HG03354 (cell line): ENCODE measurements around the gene BICD2.
"Not testable (repeated sequence)": the region's sequence is repeated elsewhere in the genome, so short reads cannot be mapped to it uniquely, and the experiment has no call there.

Experiments
- ATAC-seq: cut with Tn5 transposase; IDR thresholded peaks from one replicate; pipeline ENCODE4 v1.9.1; 2021; ENCODE audit warnings: mild to moderate bottlenecking; ENCODE audit not compliant: unreplicated experiment, poor library complexity, severe bottlenecking

BICD2 gene

DNA sequence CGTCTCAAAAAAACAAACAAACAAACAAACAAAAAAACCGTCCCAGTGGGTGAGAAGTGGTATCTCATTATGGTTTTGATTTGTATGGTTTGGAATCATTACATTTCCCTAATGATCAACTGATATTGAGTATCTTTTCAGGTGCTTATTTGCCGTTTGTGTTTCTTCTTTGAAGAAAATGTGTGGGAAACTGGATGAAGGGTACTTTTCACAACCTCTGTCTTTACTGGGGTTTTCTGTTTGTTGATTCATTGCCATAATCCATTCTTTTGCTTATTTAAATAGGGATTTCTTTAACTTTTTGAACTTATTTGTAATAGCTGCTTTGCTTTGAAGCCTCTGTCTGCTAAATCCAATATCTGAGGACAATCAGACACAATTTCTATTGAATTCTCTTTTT is 9.2 kb upstream of the BICD2 start:
- no peak for ATAC-seq

GRCh38 chr9:92771309-92771708 is 6.7 kb upstream of the BICD2 start:
- no peak for ATAC-seq

DNA sequence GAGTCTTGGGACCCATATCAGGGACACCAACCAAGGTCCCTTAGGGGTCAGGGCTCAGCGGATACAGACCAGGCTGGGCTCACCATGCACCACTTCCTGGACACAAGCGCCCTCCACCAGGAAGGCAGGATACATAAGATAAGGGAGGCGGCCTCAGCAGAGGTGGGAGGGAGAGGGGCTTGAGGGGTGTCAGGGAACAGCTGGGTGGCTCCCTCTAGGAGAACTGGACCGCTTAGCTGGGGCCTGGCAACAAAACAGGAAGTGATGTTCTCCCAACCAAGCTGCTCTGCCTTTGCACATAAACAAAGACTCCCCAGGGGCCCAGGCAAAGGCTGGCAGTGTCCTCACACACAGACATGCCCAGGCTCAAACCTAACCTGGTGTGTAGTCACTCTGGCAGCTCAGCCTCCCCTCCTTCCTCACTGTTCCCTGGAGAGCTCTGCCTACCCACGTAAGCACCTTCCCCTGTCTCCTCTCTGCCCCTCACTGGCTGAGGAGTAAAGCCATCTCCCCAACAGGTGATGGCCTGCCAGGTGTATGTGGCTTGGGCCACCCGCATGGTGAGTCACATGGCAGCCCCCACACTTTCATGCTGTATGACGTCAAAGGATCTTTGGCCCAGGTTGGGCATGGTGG is 5.8 kb upstream of the BICD2 start:
- no peak for ATAC-seq

- ATAC-seq: no peak
Measured at GRCh38 chr9:92769990-92770359, 5.3 kb upstream of the BICD2 start.

DNA sequence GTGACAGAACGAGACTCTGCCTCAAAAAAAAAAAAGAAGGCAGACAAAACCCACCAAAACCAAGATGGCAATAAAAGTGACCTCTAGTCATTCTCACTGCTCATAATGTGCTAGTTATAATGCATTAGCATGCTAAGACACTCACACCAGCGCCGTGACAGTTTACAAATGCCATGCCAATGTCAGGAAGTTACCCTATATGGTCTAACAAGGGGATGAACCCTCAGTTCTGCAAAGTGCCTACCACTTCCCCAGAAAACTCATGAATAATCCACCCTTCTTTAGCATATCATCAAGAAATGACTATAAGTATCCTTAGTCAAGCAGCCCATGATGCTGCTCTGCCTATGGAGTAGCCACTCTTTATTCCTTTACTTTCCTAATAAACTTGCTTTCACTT is 4.7 kb upstream of the BICD2 start:
- no peak for ATAC-seq

DNA sequence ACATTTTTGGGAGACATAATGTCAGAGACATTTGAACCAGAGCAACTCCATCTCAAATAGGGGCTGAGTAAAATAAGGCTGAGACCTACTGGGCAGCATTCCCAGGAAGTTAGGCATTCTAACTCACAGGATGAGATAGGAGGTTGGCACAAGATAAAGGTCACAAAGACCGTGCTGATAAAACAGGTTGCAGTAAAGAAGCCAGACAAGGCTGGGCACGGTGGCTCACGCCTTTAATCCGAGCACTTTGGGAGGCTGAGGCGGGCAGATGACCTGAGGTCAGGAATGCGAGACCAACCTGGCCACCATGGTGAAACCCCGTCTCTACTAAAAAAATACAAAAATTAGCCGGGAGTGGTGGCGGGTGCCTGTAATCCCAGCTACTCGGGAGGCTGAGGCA is 4.2 kb upstream of the BICD2 start:
- ATAC-seq: not testable (repeated sequence)

- no peak for ATAC-seq
Measured at GRCh38 chr9:92767066-92768054, 2.7 kb upstream of the BICD2 start.

DNA sequence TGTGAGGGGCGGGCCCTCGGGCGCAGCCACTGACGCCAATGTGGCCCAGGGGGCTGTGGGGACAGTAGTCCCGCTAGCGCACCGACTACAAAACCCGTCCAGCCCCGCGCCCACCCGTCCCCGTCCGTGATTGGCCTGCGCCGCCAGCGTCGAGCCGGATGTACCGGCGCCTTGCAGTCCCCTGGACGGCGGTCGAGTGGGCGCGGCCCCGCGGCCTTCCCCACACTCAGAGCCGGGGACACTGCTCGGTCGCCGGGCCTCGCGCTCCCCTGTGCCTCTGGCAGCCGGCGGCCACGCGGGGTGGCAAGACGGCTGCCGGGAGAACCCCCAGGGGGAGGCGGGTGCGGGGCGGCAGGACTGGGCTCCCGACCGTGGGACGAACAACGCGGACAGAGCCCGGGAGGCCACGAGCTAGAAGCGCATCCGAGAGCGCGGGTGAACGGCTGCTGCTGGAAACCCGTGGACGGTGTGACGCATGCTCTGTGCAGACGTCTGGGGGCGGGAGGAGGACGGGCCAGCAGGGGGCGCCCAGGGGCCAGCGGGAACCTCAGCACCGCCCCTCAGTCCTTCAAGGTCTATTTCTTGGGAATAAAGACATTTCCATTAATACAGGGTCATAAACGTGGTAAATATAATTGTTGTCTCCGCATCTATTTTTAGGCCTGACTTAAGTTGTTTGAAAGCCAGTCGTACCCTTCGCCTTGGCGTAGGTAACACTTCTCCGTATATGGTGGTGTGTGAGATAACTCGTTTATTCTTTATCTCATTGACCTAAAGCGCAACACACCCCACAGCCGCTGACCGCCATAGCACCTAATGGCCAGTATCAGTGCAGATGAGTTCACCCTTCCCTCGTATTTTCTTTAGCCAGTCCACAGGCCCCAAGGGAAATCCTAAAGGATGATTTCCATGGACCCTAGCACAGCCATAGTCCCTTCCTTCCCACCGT is 629 bp upstream of the BICD2 start:
- peak; percentile 61 for ATAC-seq

DNA sequence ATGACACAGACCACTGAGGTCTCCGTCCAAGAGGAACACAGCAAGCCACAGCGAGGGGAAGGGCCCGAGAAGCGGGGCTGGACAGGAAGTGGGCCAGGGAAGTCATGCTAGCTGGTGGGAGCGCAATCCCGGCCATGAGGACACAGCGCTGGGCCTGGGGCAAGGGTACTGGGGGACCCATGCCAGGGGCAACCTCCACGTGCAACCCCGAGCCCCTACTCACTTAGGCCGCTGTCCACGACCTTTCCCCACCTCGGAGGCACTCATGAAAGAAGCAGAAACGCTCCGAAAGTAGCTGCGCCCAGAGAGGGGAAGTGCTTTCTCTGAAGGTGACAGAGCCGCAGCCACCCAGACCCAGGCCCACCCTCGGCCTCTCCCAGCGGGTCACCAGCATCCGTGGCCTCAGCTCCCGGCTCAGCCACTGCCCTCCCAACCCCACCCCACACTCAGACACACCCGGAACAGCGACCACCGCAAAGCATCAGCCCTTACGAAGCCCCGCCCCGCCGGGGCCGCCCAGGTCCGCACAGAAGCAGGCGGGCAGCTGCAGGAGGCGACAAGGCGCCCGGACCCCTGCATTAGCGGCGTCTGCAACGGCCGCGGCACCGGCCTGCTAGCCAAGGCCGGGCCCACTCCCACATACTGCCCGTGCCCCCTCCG is 782 bp downstream of the BICD2 start:
- ATAC-seq: no peak

DNA sequence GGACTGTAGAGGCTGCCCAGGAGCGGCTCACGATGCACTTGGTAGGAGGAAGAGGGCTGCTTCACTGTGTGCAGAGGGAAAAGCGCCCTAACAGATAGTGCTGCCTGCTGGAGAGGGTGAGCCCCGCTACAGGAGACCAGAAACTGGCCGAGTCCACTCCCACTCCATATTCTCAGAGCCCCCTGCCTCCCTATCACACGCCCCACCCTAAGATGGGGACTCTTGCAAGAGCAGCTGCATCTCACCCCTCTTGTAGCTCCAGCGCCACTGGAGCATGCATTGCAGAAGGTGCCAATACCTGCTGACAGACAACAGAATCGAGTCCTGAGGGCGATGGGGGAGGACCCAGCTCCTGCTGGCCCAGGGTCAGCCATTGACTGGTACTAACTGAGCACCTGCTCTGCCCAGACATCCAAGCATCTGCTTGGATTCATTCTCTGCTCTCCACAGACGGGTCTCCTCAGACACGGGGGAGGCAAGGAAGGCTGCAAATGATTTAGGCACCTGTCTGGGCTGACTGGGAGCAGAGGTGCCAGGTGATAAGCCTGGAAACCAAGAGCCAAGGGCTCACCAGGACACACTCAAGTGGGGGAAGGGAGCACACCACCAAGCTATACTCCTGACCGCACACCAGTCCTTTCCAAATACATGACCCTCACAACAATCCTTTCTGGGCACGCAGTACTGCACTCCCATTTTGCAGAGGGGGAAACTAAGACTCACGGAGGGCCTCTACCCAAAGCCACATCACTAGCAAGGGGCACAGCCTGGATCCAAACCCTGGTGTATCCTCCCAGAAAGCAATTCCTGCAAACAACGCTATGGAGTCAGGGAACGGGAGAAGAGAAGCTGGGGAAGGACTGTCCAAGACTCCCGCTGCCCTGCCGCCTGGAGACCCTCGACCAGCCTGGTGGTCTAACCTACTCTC is 1.6 kb downstream of the BICD2 start:
- no peak for ATAC-seq

DNA sequence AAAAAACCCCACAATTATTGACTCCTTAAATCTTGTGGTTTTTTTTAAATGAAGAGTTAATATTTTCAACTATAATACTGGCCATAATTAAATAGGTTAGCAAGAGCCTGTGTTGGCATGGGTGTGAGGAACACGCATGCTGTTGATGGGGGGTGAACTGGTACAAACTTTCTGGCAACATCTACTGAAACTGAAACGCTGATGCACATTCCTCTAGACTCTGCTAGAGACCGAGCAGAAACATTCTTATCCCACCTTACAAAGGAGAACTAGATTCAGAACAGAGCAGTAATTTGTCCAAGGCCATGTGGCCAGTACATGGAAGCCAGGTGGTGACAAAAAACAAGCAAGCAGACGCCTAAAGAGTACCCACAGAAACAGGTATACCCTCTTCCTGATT is 2.4 kb downstream of the BICD2 start:
- ATAC-seq: no peak

DNA sequence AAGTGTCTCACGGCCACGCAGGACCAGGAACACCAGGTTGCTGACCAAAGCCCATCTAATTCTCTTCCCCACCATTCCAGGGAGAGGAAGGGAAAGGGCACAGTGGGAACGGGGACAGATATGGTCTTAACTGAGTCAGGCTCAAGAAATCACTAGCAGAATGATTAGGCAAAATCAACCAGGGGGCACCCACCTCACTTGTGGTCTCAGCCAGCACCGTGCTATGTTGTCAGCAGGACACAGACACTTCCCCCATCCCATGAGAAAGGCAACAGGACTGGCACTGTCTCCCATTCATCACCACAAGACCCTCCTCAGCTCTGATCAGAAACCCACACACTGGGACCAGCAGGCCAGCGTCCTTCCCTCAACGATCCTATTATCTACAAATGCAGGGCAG is 2.9 kb downstream of the BICD2 start:
- no peak for ATAC-seq

- ATAC-seq: no peak
Measured at GRCh38 chr9:92760494-92760893, 4.1 kb downstream of the BICD2 start.

- ATAC-seq: no peak
Measured at GRCh38 chr9:92760070-92760469, 4.6 kb downstream of the BICD2 start.

GRCh38 chr9:92759446-92759845 is 5.2 kb downstream of the BICD2 start:
- no peak for ATAC-seq

DNA sequence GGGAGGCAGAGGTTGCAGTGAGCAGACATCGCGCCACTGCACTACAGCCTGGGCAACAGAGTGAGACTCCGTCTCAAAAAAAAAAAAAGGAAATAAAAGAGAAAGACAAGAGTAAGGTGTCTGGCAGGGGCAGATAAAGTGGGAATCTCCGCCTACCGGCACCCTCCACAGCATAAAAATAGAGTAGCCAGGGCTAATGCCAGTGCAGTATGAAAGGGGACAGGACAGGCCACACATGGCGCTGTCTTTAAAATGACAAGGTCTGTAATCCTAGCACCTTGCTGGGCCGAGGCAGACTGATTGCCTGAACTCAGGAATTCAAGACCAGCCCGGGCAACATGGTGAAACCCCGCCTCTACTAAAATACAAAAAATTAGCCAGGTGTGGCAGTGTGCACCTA is 7.8 kb downstream of the BICD2 start:
- ATAC-seq: no peak

GRCh38 chr9:92754091-92754745 is 10.4 kb downstream of the BICD2 start:
- ATAC-seq: no peak

GRCh38 chr9:92752812-92753404 is 11.7 kb downstream of the BICD2 start:
- ATAC-seq: no peak
